Peyer's patch (tissue), 4 donors: ENCODE results near the gene TLK2.
"Not testable (repeated sequence)": the region's sequence is repeated elsewhere in the genome, so short reads cannot be mapped to it uniquely, and the experiment has no call there.

Experiments
- POLR2A ChIP-seq, 2 donors: fragments of 450-650 bp; IDR thresholded peaks; one replicate each; pipeline ENCODE4 v1.5.1; 2017; ENCODE audit warnings: antibody characterized with exemption in 2 of 2, mild to moderate bottlenecking in 2 of 2, moderate library complexity in 2 of 2
- TF ChIP-seq, protein P1 (sequence below), 6 experiments: fragments of 450-650 bp in 4 of 6; fragments of 200-600 bp in 2 of 6; sonication (generic) in 1 of 6; IDR thresholded peaks; one replicate each; pipeline ENCODE4 v1.5.1; 2017 to 2019; ENCODE audit warnings: antibody characterized with exemption in 6 of 6, mild to moderate bottlenecking in 3 of 6, moderate library complexity in 1 of 6

DNA sequence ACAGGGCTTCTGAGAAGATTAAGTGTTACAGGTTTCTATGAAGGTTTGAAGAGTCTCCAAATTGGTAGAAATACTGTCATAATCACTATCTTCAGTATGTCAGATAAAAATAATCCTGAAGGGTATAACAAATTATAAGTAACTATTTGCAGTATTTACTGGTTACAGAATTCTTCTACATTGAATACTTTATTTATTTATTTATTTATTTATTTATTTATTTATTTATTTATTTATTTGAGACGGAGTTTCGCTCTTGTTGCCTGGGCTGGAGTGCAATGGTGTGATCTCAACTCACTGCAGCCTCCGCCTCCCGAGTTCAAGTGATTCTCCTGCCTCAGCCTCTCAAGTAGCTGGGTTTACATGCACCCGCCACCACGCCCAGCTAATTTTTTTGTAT is 125.2 kb downstream of the TLK2 start:
- TF ChIP-seq, protein P1, sequence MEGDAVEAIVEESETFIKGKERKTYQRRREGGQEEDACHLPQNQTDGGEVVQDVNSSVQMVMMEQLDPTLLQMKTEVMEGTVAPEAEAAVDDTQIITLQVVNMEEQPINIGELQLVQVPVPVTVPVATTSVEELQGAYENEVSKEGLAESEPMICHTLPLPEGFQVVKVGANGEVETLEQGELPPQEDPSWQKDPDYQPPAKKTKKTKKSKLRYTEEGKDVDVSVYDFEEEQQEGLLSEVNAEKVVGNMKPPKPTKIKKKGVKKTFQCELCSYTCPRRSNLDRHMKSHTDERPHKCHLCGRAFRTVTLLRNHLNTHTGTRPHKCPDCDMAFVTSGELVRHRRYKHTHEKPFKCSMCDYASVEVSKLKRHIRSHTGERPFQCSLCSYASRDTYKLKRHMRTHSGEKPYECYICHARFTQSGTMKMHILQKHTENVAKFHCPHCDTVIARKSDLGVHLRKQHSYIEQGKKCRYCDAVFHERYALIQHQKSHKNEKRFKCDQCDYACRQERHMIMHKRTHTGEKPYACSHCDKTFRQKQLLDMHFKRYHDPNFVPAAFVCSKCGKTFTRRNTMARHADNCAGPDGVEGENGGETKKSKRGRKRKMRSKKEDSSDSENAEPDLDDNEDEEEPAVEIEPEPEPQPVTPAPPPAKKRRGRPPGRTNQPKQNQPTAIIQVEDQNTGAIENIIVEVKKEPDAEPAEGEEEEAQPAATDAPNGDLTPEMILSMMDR (IDR thresholded peaks at IDR 0.05) = not testable (repeated sequence)
- TF ChIP-seq POLR2A (IDR thresholded peaks at IDR 0.05) = not testable (repeated sequence)
